Measurements from ENCODE around the gene HNRNPM.

DNA sequence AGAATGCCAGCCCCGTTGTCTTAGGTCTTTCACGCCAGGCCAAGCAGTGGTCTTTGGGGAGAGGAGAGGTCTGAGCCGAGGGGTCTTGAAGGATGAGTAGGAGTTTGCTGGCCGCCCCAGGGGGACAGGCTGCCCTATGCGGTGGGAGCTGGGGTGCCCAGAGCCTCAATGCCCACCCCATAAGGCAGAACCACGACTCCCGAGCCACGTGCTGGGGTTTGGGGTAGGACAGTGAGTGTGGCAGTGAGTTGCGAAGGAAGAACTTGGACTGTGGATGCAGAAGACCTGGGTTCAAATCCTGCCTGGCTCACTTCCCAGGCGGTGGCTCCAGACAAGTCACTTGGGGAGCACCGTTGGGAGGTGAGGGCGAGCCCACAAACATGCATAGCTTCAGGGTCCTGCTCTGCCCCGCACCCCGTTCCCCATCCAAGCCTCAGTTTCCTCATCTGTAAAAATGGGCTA lies 49.1 kb upstream of the HNRNPM start:
- TF ChIP-seq POLR2A (IDR thresholded peaks at IDR 0.05; ENCODE audit: extremely low read depth, insufficient read length), result no peak
- TF ChIP-seq, protein P1, sequence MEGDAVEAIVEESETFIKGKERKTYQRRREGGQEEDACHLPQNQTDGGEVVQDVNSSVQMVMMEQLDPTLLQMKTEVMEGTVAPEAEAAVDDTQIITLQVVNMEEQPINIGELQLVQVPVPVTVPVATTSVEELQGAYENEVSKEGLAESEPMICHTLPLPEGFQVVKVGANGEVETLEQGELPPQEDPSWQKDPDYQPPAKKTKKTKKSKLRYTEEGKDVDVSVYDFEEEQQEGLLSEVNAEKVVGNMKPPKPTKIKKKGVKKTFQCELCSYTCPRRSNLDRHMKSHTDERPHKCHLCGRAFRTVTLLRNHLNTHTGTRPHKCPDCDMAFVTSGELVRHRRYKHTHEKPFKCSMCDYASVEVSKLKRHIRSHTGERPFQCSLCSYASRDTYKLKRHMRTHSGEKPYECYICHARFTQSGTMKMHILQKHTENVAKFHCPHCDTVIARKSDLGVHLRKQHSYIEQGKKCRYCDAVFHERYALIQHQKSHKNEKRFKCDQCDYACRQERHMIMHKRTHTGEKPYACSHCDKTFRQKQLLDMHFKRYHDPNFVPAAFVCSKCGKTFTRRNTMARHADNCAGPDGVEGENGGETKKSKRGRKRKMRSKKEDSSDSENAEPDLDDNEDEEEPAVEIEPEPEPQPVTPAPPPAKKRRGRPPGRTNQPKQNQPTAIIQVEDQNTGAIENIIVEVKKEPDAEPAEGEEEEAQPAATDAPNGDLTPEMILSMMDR (IDR thresholded peaks at IDR 0.05; ENCODE audit: low read depth, low read length), result no peak

Data from NB4 (cell line).